Body of pancreas (tissue), 4 donors: ENCODE data around the gene RIPPLY1.

ENCODE experiments used
- CTCF ChIP-seq, 7 experiments: fragments of 450-650 bp in 4 of 7; fragments of 200-600 bp in 3 of 7; sonication (generic) in 3 of 7; IDR thresholded peaks; one replicate each; pipeline ENCODE4 v1.5.1; 2016 to 2019; ENCODE audit warnings: antibody characterized with exemption in 7 of 7
- POLR2A ChIP-seq, 3 donors: fragments of 450-650 bp; IDR thresholded peaks; one replicate each; pipeline ENCODE4 v1.6.1; 2016; ENCODE audit warnings: antibody characterized with exemption in 3 of 3, mild to moderate bottlenecking in 2 of 3

DNA sequence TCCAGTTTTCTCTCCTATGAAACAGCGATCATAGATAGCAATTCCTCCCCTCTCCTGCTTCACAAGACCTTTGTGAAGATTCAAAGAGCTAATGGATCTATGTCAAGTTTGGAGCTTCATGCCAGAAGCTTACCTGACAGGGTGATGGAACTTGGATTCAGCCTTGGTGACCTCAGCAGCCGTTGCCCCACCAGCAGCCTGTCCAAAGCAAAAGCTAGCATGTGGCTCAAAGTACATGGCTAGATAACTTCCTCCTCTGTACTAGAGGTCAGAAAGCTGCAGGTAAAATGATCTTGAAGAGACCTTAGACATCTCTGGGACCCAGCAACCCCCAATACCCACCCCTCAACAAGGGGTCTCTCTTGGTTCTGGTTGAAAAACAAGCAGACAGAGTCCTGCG, 1.8 kb downstream of the RIPPLY1 start:
- TF ChIP-seq POLR2A (IDR thresholded peaks at IDR 0.05) (no peak), CTCF (IDR thresholded peaks at IDR 0.05) (no peak)
